A204.1 (cell line): ENCODE data around the gene PCNX4.

Experiments used
- FAIRE-seq: peaks from 2 replicates; lab custom pipeline; 2012; peaks lifted over from hg19 to GRCh38; lab: Jason Lieb, UNC

Gene PCNX4

DNA sequence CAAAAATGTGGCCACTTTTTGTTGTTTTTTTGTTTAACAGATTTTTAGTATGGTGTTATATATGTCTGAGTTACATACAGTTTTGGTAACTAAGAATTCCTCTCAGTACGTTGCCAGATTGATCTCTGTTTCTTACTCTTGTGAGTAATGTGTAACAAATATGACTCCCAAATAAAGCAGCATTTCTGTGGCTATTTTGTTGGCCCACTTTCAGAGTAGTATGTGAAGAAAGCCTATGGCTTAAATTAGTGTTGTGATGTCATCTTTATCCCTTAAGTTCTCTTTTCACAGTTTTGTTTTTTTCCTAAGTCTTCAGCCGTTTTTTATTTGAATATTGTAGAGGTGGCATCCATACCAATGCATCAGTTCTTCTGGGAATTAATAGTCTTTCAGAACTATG, 10.7 kb downstream of the PCNX4 start:
- FAIRE-seq: no peak

DNA sequence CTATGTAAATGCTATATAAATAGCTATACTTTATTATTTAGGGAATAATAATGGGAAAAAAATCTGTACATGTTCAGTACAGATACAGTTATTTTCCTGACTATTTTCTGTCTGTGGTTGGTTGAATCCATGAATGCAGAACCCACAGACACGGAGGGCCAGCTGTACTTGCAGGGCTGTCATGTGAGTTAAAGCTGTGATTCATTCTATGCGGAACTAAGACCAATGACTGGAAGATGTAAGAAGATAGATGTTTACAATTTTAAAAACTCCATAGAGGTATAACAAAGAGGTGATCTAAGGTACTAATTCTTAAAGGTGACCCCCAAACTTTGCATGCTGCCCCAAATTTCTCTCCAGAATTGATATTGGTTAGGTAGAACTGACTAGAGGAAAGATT, 14.6 kb downstream of the PCNX4 start:
- no peak for FAIRE-seq

DNA sequence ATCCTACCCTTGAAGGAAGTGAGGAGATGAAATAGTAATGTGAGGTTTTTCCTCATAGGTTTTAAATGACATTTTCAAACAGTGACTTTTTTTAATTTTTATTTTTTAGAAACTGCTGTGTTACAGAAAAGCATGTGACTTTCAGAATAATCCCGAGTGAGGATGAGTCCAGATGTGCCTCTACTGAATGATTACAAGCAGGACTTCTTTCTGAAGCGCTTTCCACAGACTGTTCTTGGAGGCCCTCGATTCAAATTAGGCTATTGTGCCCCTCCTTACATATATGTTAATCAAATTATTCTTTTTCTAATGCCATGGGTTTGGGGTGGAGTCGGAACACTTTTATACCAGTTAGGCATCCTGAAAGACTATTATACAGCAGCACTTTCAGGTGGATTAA, 15.8 kb downstream of the PCNX4 start:
- FAIRE-seq: no peak

DNA sequence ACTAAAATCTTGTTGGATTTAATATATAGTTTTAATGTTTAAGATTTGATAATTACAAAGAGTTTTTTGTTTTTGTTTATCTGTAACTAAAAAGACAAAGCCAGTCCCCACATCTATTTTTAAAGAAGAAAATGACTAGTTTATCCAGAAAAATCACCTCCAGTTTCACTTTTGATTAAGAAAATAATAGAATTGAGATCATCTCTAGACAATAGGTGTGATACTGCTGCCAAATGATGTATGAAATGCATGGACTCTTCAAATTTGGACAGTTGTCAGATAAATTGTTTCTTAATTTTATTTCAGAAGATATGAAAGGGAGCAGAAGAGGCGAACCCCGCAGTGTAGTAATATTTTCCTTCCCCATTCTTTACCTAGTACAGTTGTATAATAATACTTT, 20.0 kb downstream of the PCNX4 start:
- FAIRE-seq: no peak

DNA sequence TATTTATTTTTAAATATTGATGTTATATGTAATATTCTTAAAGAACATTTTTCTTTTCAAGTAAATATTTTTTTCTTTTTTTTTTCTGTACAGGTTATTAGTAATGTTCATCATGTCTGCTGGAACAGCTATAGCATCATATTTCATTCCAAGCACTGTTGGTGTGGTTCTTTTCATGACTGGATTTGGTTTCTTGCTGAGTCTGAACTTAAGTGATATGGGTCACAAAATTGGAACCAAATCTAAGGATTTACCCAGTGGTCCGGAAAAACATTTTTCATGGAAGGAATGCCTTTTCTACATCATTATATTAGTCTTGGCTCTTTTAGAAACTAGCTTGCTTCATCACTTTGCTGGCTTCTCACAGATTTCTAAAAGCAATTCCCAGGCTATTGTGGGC, 23.2 kb downstream of the PCNX4 start:
- no peak for FAIRE-seq

- no peak for FAIRE-seq
Observed at GRCh38 chr14:60116181-60116580, 24.5 kb downstream of the PCNX4 start.

GRCh38 chr14:60125918-60126317, 34.2 kb downstream of the PCNX4 start:
- no peak for FAIRE-seq

GRCh38 chr14:60133487-60133886, 41.8 kb downstream of the PCNX4 start:
- FAIRE-seq: no peak

GRCh38 chr14:60134702-60135101, 43.0 kb downstream of the PCNX4 start:
- FAIRE-seq: no peak

DNA sequence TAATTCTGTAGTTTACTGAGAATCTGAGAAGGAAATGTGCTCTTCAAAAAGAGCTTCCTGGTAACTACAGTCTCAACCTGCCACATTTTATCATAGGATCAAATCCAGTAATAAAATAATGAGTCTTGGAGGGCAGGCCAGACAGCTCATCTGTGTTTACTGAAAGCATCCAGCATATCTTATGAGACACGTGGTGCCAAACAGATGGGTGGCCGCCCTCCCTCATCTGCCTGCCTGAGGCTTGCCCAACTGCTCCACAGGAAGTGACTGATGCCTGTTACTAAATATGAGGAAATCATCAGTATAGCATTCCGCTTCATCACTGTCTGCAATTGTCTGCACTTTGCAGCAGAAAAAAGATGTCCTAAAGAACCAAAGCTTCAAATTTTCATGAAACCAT, 60.0 kb downstream of the PCNX4 start:
- FAIRE-seq: no peak

DNA sequence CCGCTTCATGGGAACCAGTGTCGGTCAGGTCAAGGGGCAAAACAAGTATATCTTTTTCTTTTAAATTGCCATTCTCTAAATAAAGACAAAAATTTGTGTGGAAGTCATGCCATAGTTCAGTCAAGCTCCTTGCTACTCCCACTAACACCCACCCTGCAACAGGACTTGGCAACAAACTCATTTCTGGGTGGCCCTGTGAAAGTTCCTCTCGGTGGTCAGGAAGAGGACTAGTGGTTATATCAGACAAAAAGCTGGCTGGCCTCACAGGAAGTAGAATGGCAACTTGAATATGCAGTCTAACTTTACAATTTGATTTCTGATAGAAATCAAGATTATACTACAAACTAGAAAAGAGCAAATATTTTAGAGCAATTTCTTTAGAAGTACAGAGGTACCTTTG, 62.3 kb downstream of the PCNX4 start:
- no peak for FAIRE-seq

DNA sequence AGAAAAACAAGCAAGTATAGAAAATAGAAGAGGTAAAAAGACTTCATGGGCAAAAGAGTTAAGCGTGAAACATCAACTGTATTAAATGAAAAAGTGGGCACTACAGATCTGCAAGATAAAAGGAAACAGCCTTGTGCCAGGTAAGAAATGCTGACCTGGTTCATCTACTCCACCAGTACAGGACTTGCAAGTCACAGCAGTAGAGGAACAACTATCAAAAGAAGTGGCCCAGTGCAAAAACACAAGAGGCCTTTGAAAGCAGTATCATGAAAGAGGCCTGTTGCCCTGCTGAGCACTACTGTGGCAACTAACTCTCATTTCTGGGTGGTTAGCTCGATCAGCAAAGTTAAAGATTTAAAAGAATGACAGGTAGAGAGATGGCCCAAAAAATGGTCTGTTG, 62.9 kb downstream of the PCNX4 start:
- no peak for FAIRE-seq

- no peak for FAIRE-seq
Observed at GRCh38 chr14:60160422-60160821, 68.7 kb downstream of the PCNX4 start.

GRCh38 chr14:60161196-60162107, 69.7 kb downstream of the PCNX4 start:
- no peak for FAIRE-seq

DNA sequence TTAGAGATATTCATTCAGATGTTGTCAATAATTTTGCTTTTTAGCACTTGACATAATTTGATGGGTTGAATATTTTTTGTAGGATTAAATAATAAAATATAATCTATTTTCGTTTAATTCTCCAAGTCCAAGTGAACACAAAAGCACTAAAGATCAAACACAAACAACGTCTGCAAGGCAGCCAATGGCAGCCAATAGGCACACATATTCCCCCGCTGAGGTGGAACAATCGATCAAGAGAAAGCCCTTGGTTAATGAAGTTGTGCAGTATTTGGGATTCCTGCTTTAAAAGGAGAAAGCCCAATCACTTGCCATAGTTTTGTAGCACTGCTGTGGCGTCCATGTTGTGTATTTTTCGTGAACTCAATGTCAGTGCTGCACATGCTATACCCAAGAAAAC, 72.0 kb downstream of the PCNX4 start:
- FAIRE-seq: no peak

DNA sequence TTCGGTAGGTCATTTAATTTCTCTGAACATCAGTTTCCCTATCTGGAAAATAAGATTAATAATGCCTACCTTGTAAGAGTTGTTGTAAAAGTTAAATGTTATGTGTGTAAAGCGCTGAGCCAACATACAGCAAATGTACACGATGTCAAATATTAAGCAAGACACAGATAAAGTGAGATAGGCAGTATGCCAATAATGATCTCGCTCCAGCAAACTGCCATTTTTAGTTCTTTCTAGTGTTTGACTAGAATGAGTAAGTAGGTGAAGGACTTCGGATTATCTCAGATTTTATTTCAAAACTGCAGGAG, 72.6 kb downstream of the PCNX4 start:
- FAIRE-seq: no peak

DNA sequence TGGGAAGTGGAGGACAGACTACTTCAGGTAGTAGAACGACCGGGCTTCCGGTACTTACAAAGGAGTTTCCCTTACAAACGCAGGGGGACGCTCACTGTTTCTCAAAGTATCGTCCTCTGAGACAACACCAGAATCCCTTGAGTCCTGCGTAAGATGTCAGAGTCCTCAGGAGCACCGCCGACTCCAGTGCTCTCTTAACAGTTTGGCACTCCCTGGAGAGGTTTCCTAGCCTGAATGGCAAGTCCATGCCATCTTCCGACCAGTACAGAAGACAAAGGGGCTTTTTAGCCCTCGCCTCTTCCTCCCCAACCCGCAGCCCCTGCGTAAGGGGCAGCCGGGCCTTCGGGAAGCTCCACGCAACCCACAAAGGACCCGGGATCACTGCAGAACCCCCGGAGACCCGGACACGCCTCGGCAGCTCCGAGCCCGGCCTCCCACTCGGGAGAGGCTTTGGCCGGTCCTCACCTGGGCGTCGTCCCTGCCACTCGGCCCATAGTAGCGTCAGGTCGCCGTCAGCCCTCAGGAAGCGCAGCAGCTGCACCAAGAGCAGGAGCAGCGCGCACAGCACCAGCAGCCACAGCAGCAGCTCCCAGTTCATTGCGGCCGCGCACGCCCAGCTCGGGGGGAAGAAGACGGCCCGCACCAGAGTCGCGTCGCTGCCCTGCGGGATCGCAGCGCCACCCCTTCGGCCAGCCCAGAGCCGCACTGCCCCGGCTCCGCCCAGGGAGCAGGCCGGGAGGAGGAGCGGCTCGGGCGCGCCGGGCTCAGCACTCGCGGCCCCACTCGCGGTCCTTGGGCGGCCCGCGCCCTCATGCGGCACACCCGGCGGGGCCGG, 73.2 kb downstream of the PCNX4 start, which contains the start of gene DHRS7:
Gene DHRS7 (minus strand): TSS at position 687 of the 835 bp plus-strand sequence. CDS start 89 bp downstream, at position 598.
- FAIRE-seq: no peak

GRCh38 chr14:60165547-60165876, 73.8 kb downstream of the PCNX4 start:
- no peak for FAIRE-seq

- no peak for FAIRE-seq
Observed at GRCh38 chr14:60166142-60166541, 74.4 kb downstream of the PCNX4 start.

GRCh38 chr14:60169722-60170121, 78.0 kb downstream of the PCNX4 start:
- no peak for FAIRE-seq

- no peak for FAIRE-seq
Observed at GRCh38 chr14:60170948-60171347, 79.2 kb downstream of the PCNX4 start.

- no peak for FAIRE-seq
Observed at GRCh38 chr14:60171690-60172089, 80.0 kb downstream of the PCNX4 start.

DNA sequence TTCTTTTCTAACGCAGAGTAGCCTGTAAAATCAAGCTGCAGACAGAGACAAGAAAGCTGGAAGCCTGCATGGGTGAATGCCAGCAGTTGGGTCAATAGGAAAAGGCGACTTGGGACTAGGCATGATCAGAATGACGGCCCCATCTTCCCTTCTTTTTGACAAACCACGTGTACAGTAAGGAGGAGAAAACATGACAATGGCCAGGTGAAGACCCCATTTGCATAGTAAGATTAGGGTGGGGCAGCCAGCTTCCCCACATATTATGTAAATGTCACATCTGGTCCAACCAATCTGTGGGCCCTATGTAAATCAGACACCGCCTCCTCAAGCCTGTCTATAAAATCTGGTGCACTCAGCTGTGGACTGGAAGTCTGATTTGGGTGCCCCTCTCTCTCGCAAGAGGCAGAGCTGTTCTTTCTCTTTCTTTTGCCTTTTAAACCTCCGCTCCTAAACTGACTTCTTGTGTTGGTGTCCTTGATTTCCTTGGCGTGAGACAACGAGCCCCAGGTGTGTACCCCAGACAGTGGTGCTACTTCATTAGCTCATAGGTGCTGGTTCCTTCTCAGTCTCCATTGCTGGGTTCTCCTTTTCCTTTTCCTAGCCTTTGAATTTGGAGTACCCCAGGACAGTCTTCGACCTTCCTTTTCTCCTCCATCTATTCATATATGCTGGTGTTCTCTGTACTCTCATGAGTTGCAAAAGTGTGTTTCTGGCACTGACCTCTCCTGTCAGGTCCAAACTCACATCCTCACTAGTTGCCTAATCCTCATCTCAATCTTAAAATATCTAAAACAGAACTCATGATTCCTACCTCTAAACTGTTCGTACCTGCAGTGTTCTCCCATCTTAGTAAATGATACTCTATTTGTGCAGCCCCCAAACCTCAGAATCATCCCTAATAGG, 82.9 kb downstream of the PCNX4 start:
- FAIRE-seq: no peak
